Measurements from ENCODE around the gene THY1. TPM values are rescaled to one million over a fixed set of nuclear protein-coding genes. Genes with fewer than 3 reads are reported as not detected.

Gene THY1
- total RNA-seq, 4 donors from 2014 or later, result 14.1 to 43.4 (median 30.6) TPM

GRCh38 chr11:119371778-119372182 is 51.2 kb downstream of the THY1 start:
- intact Hi-C loops (cut with DNase I), result no loop called here
- Histone ChIP-seq H3K4me3 (replicated peaks in 1 of 3) (no peak overlapping the region), H3K9me3 (no peaks in the 10 kb centered on the region), H3K4me1 (peaks cover 46 to 65% of the 10 kb centered on the region in 2 donors), H3K27ac (peak overlapping the region in 2 of 3 donors; percentile 8 to 68), H3K36me3 (no peaks in the 10 kb centered on the region), H3K27me3 (no peaks in the 10 kb centered on the region)
- WGBS, 2 donors, result 68 to 75% methylated on average over 8 of the region's 8 CpGs
- TF ChIP-seq CTCF (IDR thresholded peaks at IDR 0.05) (peak in 3 of 6 experiments; percentile 18 to 32 (median 27)), POLR2A (IDR thresholded peaks at IDR 0.05) (no peak)
- peak; percentile 28 to 32 for DNase-seq

GRCh38 chr11:119371067-119371601 is 51.8 kb downstream of the THY1 start:
- DNase-seq, result no peak
- peaks cover 40 to 59% of the 10 kb centered on the region in 2 donors for H3K4me1 ChIP-seq
- peak overlapping the region; percentile 57 to 70 (median 68) for H3K27ac ChIP-seq
- H3K27me3 ChIP-seq, result no peaks in the 10 kb centered on the region
- H3K9me3 ChIP-seq, result no peaks in the 10 kb centered on the region
- no peaks in the 10 kb centered on the region for H3K36me3 ChIP-seq
- WGBS, 2 donors, result 55 to 65% methylated on average over 7 of the region's 8 CpGs
- no peak overlapping the region for H3K4me3 ChIP-seq (replicated peaks in 1 of 3)
- intact Hi-C loops (cut with DNase I), result no loop called here
- no peak for TF ChIP-seq POLR2A (IDR thresholded peaks at IDR 0.05)
- TF ChIP-seq CTCF (IDR thresholded peaks at IDR 0.05), result no peak

GRCh38 chr11:119370486-119371046 is 52.4 kb downstream of the THY1 start:
- Histone ChIP-seq H3K36me3 (no peaks in the 10 kb centered on the region), H3K27me3 (no peaks in the 10 kb centered on the region), H3K4me1 (peaks cover 35 to 53% of the 10 kb centered on the region in 2 donors), H3K9me3 (no peaks in the 10 kb centered on the region), H3K27ac (peak overlapping the region; percentile 57 to 70 (median 68)), H3K4me3 (replicated peaks in 1 of 3) (no peak overlapping the region)
- TF ChIP-seq CTCF (IDR thresholded peaks at IDR 0.05) (no peak), POLR2A (IDR thresholded peaks at IDR 0.05) (peak in 1 of 2 donors; percentile 38)
- DNase-seq, result peak; percentile 84 to 88
- intact Hi-C loops (cut with DNase I), result no loop called here
- WGBS, 2 donors, result 36 to 38% methylated on average over 8 of the region's 8 CpGs

GRCh38 chr11:119369132-119369925 is 53.6 kb downstream of the THY1 start:
- Histone ChIP-seq H3K4me1 (peaks cover 39 to 53% of the 10 kb centered on the region in 2 donors), H3K4me3 (replicated peaks in 1 of 3) (no peak overlapping the region), H3K27ac (peak overlapping the region in 2 of 3 donors; percentile 68 to 70), H3K36me3 (no peaks in the 10 kb centered on the region), H3K27me3 (no peaks in the 10 kb centered on the region), H3K9me3 (no peaks in the 10 kb centered on the region)
- DNase-seq, result peak in 1 of 2 donors; percentile 32
- 70 to 81% methylated on average over 13 of the region's 13 CpGs for WGBS, 2 donors
- TF ChIP-seq POLR2A (IDR thresholded peaks at IDR 0.05), result peak in 1 of 2 donors; percentile 23
- no peak for TF ChIP-seq CTCF (IDR thresholded peaks at IDR 0.05)
- intact Hi-C loops (cut with DNase I), result no loop called here

Data from thyroid gland (tissue), 4 donors.